Measurements from ENCODE around the gene MAPK8IP2.
"Not testable (repeated sequence)": the region's sequence is repeated elsewhere in the genome, so short reads cannot be mapped to it uniquely, and the experiment has no call there.

Gene MAPK8IP2

GRCh38 chr22:50635591-50635990 is 35.0 kb downstream of the MAPK8IP2 start:
- DNase-seq (ENCODE audit: low spot score), result no peak

GRCh38 chr22:50640296-50640695 is 39.7 kb downstream of the MAPK8IP2 start:
- not testable (repeated sequence) for DNase-seq (ENCODE audit: low spot score)

GRCh38 chr22:50640857-50641647 is 40.5 kb downstream of the MAPK8IP2 start:
- no peak for DNase-seq (ENCODE audit: low spot score)

GRCh38 chr22:50641696-50642607 is 41.4 kb downstream of the MAPK8IP2 start:
- peak; percentile 39 for DNase-seq (ENCODE audit: low spot score)

GRCh38 chr22:50643021-50643820 is 42.6 kb downstream of the MAPK8IP2 start:
- DNase-seq (ENCODE audit: low spot score), result not testable (repeated sequence)

GRCh38 chr22:50643821-50644101 is 43.2 kb downstream of the MAPK8IP2 start:
- not testable (repeated sequence) for DNase-seq (ENCODE audit: low spot score)

- DNase-seq (ENCODE audit: low spot score), result no peak
Measured at GRCh38 chr22:50653256-50653655, 52.7 kb downstream of the MAPK8IP2 start.

- not testable (repeated sequence) for DNase-seq (ENCODE audit: low spot score)
Measured at GRCh38 chr22:50654664-50655063, 54.1 kb downstream of the MAPK8IP2 start.

GRCh38 chr22:50656122-50657070 is 55.8 kb downstream of the MAPK8IP2 start:
- DNase-seq (ENCODE audit: low spot score), result no peak

- no peak for DNase-seq (ENCODE audit: low spot score)
Measured at GRCh38 chr22:50657925-50658324, 57.3 kb downstream of the MAPK8IP2 start.

GRCh38 chr22:50659711-50660110 is 59.1 kb downstream of the MAPK8IP2 start:
- not testable (repeated sequence) for DNase-seq (ENCODE audit: low spot score)

- no peak for DNase-seq (ENCODE audit: low spot score)
Measured at GRCh38 chr22:50660306-50660705, 59.7 kb downstream of the MAPK8IP2 start.
